CD4-positive, alpha-beta T cell (primary cell): Measurements from ENCODE around the gene MAPT. TPM values are rescaled to one million over a fixed set of nuclear protein-coding genes. Genes with fewer than 3 reads are reported as not detected.

Experiments
- ATAC-seq: fragments of 200-7000 bp; cut with Tn5 transposase; one replicate; pipeline ENCODE4 v1.10.0; 2022; ENCODE audit warnings: mild to moderate bottlenecking; ENCODE audit not compliant: poor library complexity
- CTCF ChIA-PET: fragments of 350-600 bp; sonication (Branson Sonifier 250); formaldehyde crosslinking; loops from one replicate; lab custom pipeline; 2021; ENCODE audit warnings: antibody characterized with exemption, inconsistent platforms; lab: Charles Lee
- POLR2A ChIA-PET: fragments of 350-600 bp; sonication (Branson Sonifier 250); formaldehyde crosslinking; loops from one replicate; lab custom pipeline; 2021; ENCODE audit warnings: antibody characterized with exemption, inconsistent platforms; lab: Charles Lee
- DNase-seq, 14 experiments: peaks; one replicate each; pipeline ENCODE4 v3.0.0-alpha.2; 2013 to 2020; ENCODE audit warnings: mixed read lengths in 2 of 14
- H3K27ac ChIP-seq, 2 donors: one replicate each; pipeline versions ENCODE4 v1.5.1 to v1.7.0; 2013; ENCODE audit warnings: low read length in 2 of 2, low read depth in 1 of 2, mild to moderate bottlenecking in 1 of 2
- H3K27me3 ChIP-seq, 2 experiments: 1 replicate in 1 of 2; 2 replicates in 1 of 2; pipeline versions ENCODE4 v1.6.1 to v1.7.0; 2013; ENCODE audit warnings: low read length in 2 of 2, control low read depth in 1 of 2, mild to moderate bottlenecking in 1 of 2, moderate library complexity in 1 of 2; ENCODE audit not compliant: insufficient read depth in 2 of 2, control insufficient read depth in 1 of 2
- H3K36me3 ChIP-seq: one replicate; pipeline ENCODE4 v1.6.1; 2013; ENCODE audit warnings: low read length, control low read depth; ENCODE audit not compliant: insufficient read depth
- H3K4me1 ChIP-seq: one replicate; pipeline ENCODE4 v1.6.1; 2013; ENCODE audit warnings: low read length, control low read depth; ENCODE audit not compliant: insufficient read depth
- H3K4me3 ChIP-seq: one replicate; pipeline ENCODE4 v1.5.1; 2013; ENCODE audit warnings: mild to moderate bottlenecking, low read length, moderate library complexity
- H3K9me3 ChIP-seq, 2 experiments: 1 replicate in 1 of 2; 2 replicates in 1 of 2; pipeline versions ENCODE4 v1.6.1 to v1.7.0; 2013; ENCODE audit warnings: low read length in 2 of 2, mild to moderate bottlenecking in 2 of 2, control low read depth in 1 of 2, moderate library complexity in 1 of 2; ENCODE audit not compliant: control insufficient read depth in 1 of 2, insufficient read depth in 1 of 2
- H3K27ac Mint-ChIP-seq: one replicate; pipeline ENCODE4 v1.8.0; 2020; ENCODE audit warnings: mixed read lengths
- H3K27me3 Mint-ChIP-seq: one replicate; pipeline ENCODE4 v1.8.0; 2021; ENCODE audit warnings: mixed read lengths
- H3K36me3 Mint-ChIP-seq: one replicate; pipeline ENCODE4 v1.8.0; 2021; ENCODE audit warnings: low read depth, mixed read lengths
- H3K4me1 Mint-ChIP-seq: one replicate; pipeline ENCODE4 v1.8.0; 2021; ENCODE audit warnings: low read depth, mixed read lengths
- H3K4me3 Mint-ChIP-seq: one replicate; pipeline ENCODE4 v1.8.0; 2020; ENCODE audit warnings: mild to moderate bottlenecking, mixed read lengths
- H3K9me3 Mint-ChIP-seq: one replicate; pipeline ENCODE4 v1.8.0; 2020; ENCODE audit warnings: mixed read lengths
- intact Hi-C, 2 experiments: fragments of 100-400 bp; cut with DNase I in 1 of 2; cut with micrococcal nuclease in 1 of 2; formaldehyde crosslinking; loops; one replicate each; pipeline versions ENCODE4 v1.15.1 to v1.9.0; 2023 to 2025; cut with DNase I, micrococcal nuclease
- total RNA-seq, 174 experiments: library from RNA in 2 of 174; stranded (reverse) in 2 of 174; gene quantifications; one replicate each; pipeline ENCODE4 v1.2.3 and lab custom pipeline; 2021 to 2026
- TF ChIP-seq, protein P1 (sequence below): fragments of 200-600 bp; IDR thresholded peaks from one replicate; pipeline ENCODE4 v1.8.0; 2022; ENCODE audit warnings: antibody characterized with exemption, mild to moderate bottlenecking

Gene MAPT
- total RNA-seq, 2 experiments from 2014 or later, result 0.41 to 0.53 TPM

DNA sequence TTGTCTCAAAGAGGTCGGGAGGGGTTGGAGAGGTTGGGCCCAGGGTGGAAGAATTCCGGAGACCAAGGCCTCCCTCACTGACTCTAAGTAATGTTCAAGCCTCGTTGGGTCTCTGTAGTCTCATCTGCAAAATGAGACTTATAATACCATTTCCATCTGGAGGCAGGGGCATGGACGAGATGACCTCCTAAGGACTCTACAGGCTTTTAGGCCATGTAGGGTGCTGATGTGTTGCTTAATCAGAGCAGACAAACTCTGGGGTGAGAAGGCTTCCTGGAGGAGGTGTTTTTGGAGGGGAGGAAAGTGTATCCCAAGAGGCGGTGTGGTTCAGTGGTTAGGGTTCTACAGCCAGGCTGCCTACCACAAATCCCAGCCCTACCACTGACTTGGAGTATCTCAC is 46.6 kb upstream of the MAPT start:
- Mint-ChIP-seq H3K9me3 (no peaks in the 10 kb centered on the region), H3K27me3 (peaks cover 18% of the 10 kb centered on the region), H3K36me3 (no peaks in the 10 kb centered on the region), H3K4me3 (no peak overlapping the region), H3K4me1 (no peaks in the 10 kb centered on the region), H3K27ac (no peak overlapping the region)
- Histone ChIP-seq H3K9me3 (no peaks in the 10 kb centered on the region), H3K4me1 (peaks cover 3% of the 10 kb centered on the region), H3K27me3 (peaks cover 4 to 7% of the 10 kb centered on the region in 2 experiments), H3K36me3 (no peaks in the 10 kb centered on the region), H3K4me3 (no peak overlapping the region), H3K27ac (no peak overlapping the region)
- DNase-seq (no peak), ATAC-seq (no peak)
- ChIA-PET POLR2A (no interaction called here), CTCF (no interaction called here)
- intact Hi-C loops, result no loop called here
- TF ChIP-seq, protein P1, sequence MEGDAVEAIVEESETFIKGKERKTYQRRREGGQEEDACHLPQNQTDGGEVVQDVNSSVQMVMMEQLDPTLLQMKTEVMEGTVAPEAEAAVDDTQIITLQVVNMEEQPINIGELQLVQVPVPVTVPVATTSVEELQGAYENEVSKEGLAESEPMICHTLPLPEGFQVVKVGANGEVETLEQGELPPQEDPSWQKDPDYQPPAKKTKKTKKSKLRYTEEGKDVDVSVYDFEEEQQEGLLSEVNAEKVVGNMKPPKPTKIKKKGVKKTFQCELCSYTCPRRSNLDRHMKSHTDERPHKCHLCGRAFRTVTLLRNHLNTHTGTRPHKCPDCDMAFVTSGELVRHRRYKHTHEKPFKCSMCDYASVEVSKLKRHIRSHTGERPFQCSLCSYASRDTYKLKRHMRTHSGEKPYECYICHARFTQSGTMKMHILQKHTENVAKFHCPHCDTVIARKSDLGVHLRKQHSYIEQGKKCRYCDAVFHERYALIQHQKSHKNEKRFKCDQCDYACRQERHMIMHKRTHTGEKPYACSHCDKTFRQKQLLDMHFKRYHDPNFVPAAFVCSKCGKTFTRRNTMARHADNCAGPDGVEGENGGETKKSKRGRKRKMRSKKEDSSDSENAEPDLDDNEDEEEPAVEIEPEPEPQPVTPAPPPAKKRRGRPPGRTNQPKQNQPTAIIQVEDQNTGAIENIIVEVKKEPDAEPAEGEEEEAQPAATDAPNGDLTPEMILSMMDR, result no peak

DNA sequence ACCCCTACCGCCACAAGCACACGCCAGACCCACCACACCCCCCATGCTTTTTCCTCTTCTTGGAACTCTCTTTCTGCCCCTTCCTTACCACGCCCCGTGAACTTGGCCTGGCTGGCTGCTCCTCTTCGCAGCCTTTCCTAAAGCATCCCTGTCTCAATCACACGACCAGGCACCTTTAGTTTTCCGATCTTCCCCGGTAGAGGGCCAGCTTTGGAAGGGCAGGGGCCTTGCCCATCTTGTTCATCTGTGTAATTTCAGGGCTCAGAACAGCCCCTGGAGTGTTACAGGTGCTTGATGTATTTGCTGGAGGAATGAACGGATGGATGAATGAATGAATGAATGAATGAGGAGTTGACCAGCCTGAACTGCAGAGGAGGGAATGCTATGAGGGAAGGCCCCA is 45.9 kb upstream of the MAPT start:
- POLR2A ChIA-PET, result no interaction called here
- ATAC-seq, result no peak
- CTCF ChIA-PET, result no interaction called here
- Mint-ChIP-seq H3K27ac (no peak overlapping the region), H3K9me3 (no peaks in the 10 kb centered on the region), H3K27me3 (peaks cover 20% of the 10 kb centered on the region), H3K4me1 (no peaks in the 10 kb centered on the region), H3K36me3 (no peaks in the 10 kb centered on the region), H3K4me3 (no peak overlapping the region)
- Histone ChIP-seq H3K4me3 (no peak overlapping the region), H3K4me1 (peaks cover 9% of the 10 kb centered on the region), H3K27me3 (peaks cover 4 to 7% of the 10 kb centered on the region in 2 experiments), H3K27ac (no peak overlapping the region), H3K36me3 (no peaks in the 10 kb centered on the region), H3K9me3 (no peaks in the 10 kb centered on the region)
- intact Hi-C loops, result no loop called here
- TF ChIP-seq, protein P1, result no peak
- no peak for DNase-seq

DNA sequence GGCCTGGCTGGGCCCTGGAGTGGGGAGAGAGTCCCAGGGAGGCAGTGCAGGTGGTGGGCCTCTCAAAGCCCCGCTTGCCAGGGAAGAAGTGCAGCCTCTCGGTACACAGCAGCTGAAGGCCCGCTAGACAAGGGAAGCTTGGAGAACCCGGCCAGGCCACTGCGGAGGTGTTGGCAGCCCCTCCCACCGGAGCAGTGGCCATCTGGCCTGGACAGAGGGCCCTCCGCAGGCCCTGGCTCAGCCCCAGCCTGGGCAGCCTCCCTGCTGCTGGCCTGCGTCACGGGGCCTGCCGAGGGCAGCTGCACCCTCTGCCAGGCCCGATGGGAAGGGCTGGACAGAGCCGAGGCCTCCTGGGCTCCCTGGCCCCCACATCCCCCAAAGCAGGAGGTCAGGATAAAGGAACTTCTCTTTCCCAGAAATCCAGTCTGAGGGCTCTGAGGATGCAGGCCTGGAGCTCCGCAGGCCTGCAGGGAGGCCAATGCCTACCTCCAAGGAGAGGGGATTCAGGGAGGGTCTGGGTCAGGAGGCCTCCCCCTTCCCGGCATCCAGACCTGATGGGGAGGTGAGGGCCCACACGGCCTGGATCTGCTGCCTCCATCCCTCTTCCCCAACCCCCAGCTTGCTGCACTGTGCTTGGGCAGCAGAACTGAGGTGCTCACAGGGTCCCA is 45.4 kb upstream of the MAPT start:
- Histone ChIP-seq H3K4me3 (no peak overlapping the region), H3K27ac (no peak overlapping the region), H3K9me3 (no peaks in the 10 kb centered on the region), H3K36me3 (no peaks in the 10 kb centered on the region), H3K27me3 (peaks cover 7% of the 10 kb centered on the region in 2 experiments), H3K4me1 (peaks cover 9% of the 10 kb centered on the region)
- Mint-ChIP-seq H3K4me1 (no peaks in the 10 kb centered on the region), H3K4me3 (no peak overlapping the region), H3K36me3 (no peaks in the 10 kb centered on the region), H3K27ac (no peak overlapping the region), H3K27me3 (peaks cover 20% of the 10 kb centered on the region), H3K9me3 (no peaks in the 10 kb centered on the region)
- ChIA-PET CTCF (no interaction called here), POLR2A (no interaction called here)
- TF ChIP-seq, protein P1, result no peak
- intact Hi-C loops, result no loop called here
- ATAC-seq (no peak), DNase-seq (no peak)
